HG02678 (cell line): Measurements from ENCODE around the gene HOXA13.

Experiments
- ATAC-seq: cut with Tn5 transposase; IDR thresholded peaks from one replicate; pipeline ENCODE4 v1.9.1; 2021; ENCODE audit warnings: mild to moderate bottlenecking, moderate library complexity; ENCODE audit not compliant: unreplicated experiment

The HOXA13 gene

GRCh38 chr7:27199849-27200760, at the start of gene HOXA13:
Gene HOXA13 (minus strand): TSS chr7:27200091. CDS start chr7:27200077, 14 bp downstream.
- no peak for ATAC-seq

GRCh38 chr7:27248911-27249723, 49.2 kb upstream of the HOXA13 start:
- no peak for ATAC-seq

- ATAC-seq: no peak
Measured at GRCh38 chr7:27248427-27248806, 48.5 kb upstream of the HOXA13 start.

GRCh38 chr7:27247452-27248426, 47.8 kb upstream of the HOXA13 start:
- no peak for ATAC-seq

GRCh38 chr7:27247000-27247399, 47.1 kb upstream of the HOXA13 start:
- ATAC-seq: no peak

GRCh38 chr7:27245798-27246691, 46.2 kb upstream of the HOXA13 start:
- ATAC-seq: no peak

GRCh38 chr7:27245124-27245797, 45.4 kb upstream of the HOXA13 start:
- ATAC-seq: no peak

- ATAC-seq: no peak
Measured at GRCh38 chr7:27244488-27245123, 44.7 kb upstream of the HOXA13 start.

- ATAC-seq: no peak
Measured at GRCh38 chr7:27243340-27244163, 43.7 kb upstream of the HOXA13 start.

GRCh38 chr7:27242555-27243339, 42.9 kb upstream of the HOXA13 start, which contains the start of gene EVX1:
Gene EVX1 (plus strand): TSS chr7:27242802. CDS start chr7:27243031, 229 bp downstream.
- ATAC-seq: no peak

GRCh38 chr7:27242154-27242553, 42.3 kb upstream of the HOXA13 start:
- ATAC-seq: no peak

- no peak for ATAC-seq
Measured at GRCh38 chr7:27241189-27242056, 41.5 kb upstream of the HOXA13 start.

GRCh38 chr7:27240015-27240731, 40.3 kb upstream of the HOXA13 start:
- no peak for ATAC-seq

GRCh38 chr7:27239387-27240014, 39.6 kb upstream of the HOXA13 start:
- ATAC-seq: no peak

- no peak for ATAC-seq
Measured at GRCh38 chr7:27238979-27239386, 39.1 kb upstream of the HOXA13 start.
